ENCODE data around the gene CUL9.

Gene CUL9

GRCh38 chr6:43180058-43180457 is 1.9 kb upstream of the CUL9 start:
- H3K4me3 ChIP-seq (ENCODE audit: low read depth, low read length) = no peak overlapping the region
- TF ChIP-seq CTCF (IDR thresholded peaks at IDR 0.05; ENCODE audit: low read depth, low read length) = no peak
- no peak for DNase-seq (ENCODE audit: low read depth, low spot score)
- in situ Hi-C loops (cut with HindIII; ENCODE audit: low sequenced_read_pairs) = no loop called here

- DNase-seq (ENCODE audit: low read depth, low spot score) = no peak
- H3K4me3 ChIP-seq (ENCODE audit: low read depth, low read length) = no peak overlapping the region
- in situ Hi-C loops (cut with HindIII; ENCODE audit: low sequenced_read_pairs) = no loop called here
- TF ChIP-seq CTCF (IDR thresholded peaks at IDR 0.05; ENCODE audit: low read depth, low read length) = no peak
These were observed 1.0 kb upstream of the CUL9 start for GRCh38 chr6:43180985-43181384.

GRCh38 chr6:43181621-43181941 is 415 bp upstream of the CUL9 start:
- DNase-seq (ENCODE audit: low read depth, low spot score) = no peak
- TF ChIP-seq CTCF (IDR thresholded peaks at IDR 0.05; ENCODE audit: low read depth, low read length) = no peak
- peak overlapping the region; percentile 74 for H3K4me3 ChIP-seq (ENCODE audit: low read depth, low read length)
- in situ Hi-C loops (cut with HindIII; ENCODE audit: low sequenced_read_pairs) = no loop called here

GRCh38 chr6:43183441-43183840 is 1.4 kb downstream of the CUL9 start:
- in situ Hi-C loops (cut with HindIII; ENCODE audit: low sequenced_read_pairs) = no loop called here
- TF ChIP-seq CTCF (IDR thresholded peaks at IDR 0.05; ENCODE audit: low read depth, low read length) = no peak
- no peak for DNase-seq (ENCODE audit: low read depth, low spot score)
- H3K4me3 ChIP-seq (ENCODE audit: low read depth, low read length) = no peak overlapping the region

- in situ Hi-C loops (cut with HindIII; ENCODE audit: low sequenced_read_pairs) = no loop called here
- TF ChIP-seq CTCF (IDR thresholded peaks at IDR 0.05; ENCODE audit: low read depth, low read length) = no peak
- no peak overlapping the region for H3K4me3 ChIP-seq (ENCODE audit: low read depth, low read length)
- no peak for DNase-seq (ENCODE audit: low read depth, low spot score)
These were observed 2.4 kb downstream of the CUL9 start for GRCh38 chr6:43184268-43184985.

GRCh38 chr6:43185391-43185985 is 3.5 kb downstream of the CUL9 start:
- in situ Hi-C loops (cut with HindIII; ENCODE audit: low sequenced_read_pairs) = no loop called here
- H3K4me3 ChIP-seq (ENCODE audit: low read depth, low read length) = no peak overlapping the region
- DNase-seq (ENCODE audit: low read depth, low spot score) = no peak
- TF ChIP-seq CTCF (IDR thresholded peaks at IDR 0.05; ENCODE audit: low read depth, low read length) = no peak
